ENCODE data around the gene ELK3. TPM values are rescaled to one million over a fixed set of nuclear protein-coding genes. Genes with fewer than 3 reads are reported as not detected.

Gene ELK3
- polyA plus RNA-seq, 1 of the 3 experiments (the other 2 are of a cell fraction) = 33.8 TPM

GRCh38 chr12:96265836-96266235 is 71.7 kb downstream of the ELK3 start:
- H3K27ac ChIP-seq (ENCODE audit: low read depth in 2 of 2, low read length in 1 of 2) = peak overlapping the region in 1 of 2 experiments; percentile 11; a peak in 1 of 4 replicates
- TF ChIP-seq RFX5 (IDR thresholded peaks at IDR 0.05; ENCODE audit: low read length) (no peak), IRF3 (IDR thresholded peaks at IDR 0.05; ENCODE audit: low read depth, low read length) (no peak), RCOR1 (IDR thresholded peaks at IDR 0.05; ENCODE audit: low read length) (no peak), GABPA (IDR thresholded peaks at IDR 0.05; ENCODE audit: low read depth) (no peak), NRF1 (IDR thresholded peaks at IDR 0.05; ENCODE audit: low read depth, low read length) (no peak), SIN3A (IDR thresholded peaks at IDR 0.05; ENCODE audit: borderline replicate concordance, low read depth, low read length) (no peak), USF1 (IDR thresholded peaks at IDR 0.05; ENCODE audit: borderline replicate concordance, low read depth) (no peak), POLR2AphosphoS5 (IDR thresholded peaks at IDR 0.05; ENCODE audit: low read depth, low read length) (no peak), PBX3 (IDR thresholded peaks at IDR 0.05) (no peak), JUND (IDR thresholded peaks at IDR 0.05) (no peak), MXI1 (IDR thresholded peaks at IDR 0.05; ENCODE audit: low read depth, low read length) (no peak), RAD21 (IDR thresholded peaks at IDR 0.05; ENCODE audit: low read length) (no peak), USF2 (IDR thresholded peaks at IDR 0.05; ENCODE audit: borderline replicate concordance, low read depth, low read length) (no peak), EP300 (IDR thresholded peaks at IDR 0.05; ENCODE audit: borderline replicate concordance in 1 of 2, low read depth in 1 of 2, low read length in 1 of 2) (no peak), TEAD4 (IDR thresholded peaks at IDR 0.05; ENCODE audit: borderline replicate concordance, insufficient read depth) (no peak), ELF1 (IDR thresholded peaks at IDR 0.05) (no peak)
- H3K79me2 ChIP-seq (ENCODE audit: insufficient read depth) = peaks cover 63% of the 10 kb centered on the region
- peaks cover 0 to 2% of the 10 kb centered on the region in 2 experiments; a peak in 1 of 4 replicates for H3K4me1 ChIP-seq (ENCODE audit: control insufficient read depth in 1 of 2, insufficient read depth in 2 of 2, low read depth in 1 of 2, low read length in 1 of 2)
- H3K9me3 ChIP-seq = no peaks in the 10 kb centered on the region
- 94% methylated on average over 1 of the region's 1 CpG for WGBS (ENCODE audit: low lambda C conversion rate)
- no peak overlapping the region for H2AFZ ChIP-seq (ENCODE audit: low read depth)
- ChIA-PET POLR2A (no interaction called here), CTCF (interaction anchor here (0.6 to 1.4 kb wide), 2 partner anchors 134 to 203 kb away, joined by 3 read pairs; partner anchors contain the start of gene CDK17)
- H3K4me2 ChIP-seq = no peak overlapping the region
- H3K4me3 ChIP-seq (ENCODE audit: low read depth in 2 of 2, low read length in 1 of 2) = no peak overlapping the region
- H4K20me1 ChIP-seq (ENCODE audit: insufficient read depth) = peaks cover 36% of the 10 kb centered on the region
- no peaks in the 10 kb centered on the region for H3K9me2 ChIP-seq
- no peak for DNase-seq
- no peak overlapping the region for H3K9ac ChIP-seq
- H3F3A ChIP-seq (replicated peaks; ENCODE audit: insufficient read depth) = peaks cover 63% of the 10 kb centered on the region
- peaks cover 29 to 81% of the 10 kb centered on the region in 2 experiments for H3K36me3 ChIP-seq (replicated peaks in 1 of 2; ENCODE audit: control insufficient read depth in 1 of 2, insufficient read depth in 2 of 2, low read length in 1 of 2)
- no peaks in the 10 kb centered on the region for H3K27me3 ChIP-seq (ENCODE audit: insufficient read depth)

Data from SK-N-SH (cell line).